HepG2 (cell line): ENCODE results near the gene SCUBE1.

Experiments
- MAF1 ChIP-seq: sonication (generic); formaldehyde crosslinking; IDR thresholded peaks from 2 replicates; pipeline ENCODE4 v1.5.0; 2020; ENCODE audit warnings: missing genetic modification reagents, borderline replicate concordance
- NR2C2 ChIP-seq: sonication (generic); formaldehyde crosslinking; IDR thresholded peaks from 2 replicates; pipeline ENCODE4 v1.4.0; 2020; ENCODE audit warnings: missing genetic modification reagents, mild to moderate bottlenecking, moderate library complexity, borderline replicate concordance
- ZSCAN20 ChIP-seq: sonication (generic); formaldehyde crosslinking; IDR thresholded peaks from 2 replicates; pipeline ENCODE4 v1.4.0; 2020; ENCODE audit warnings: missing genetic modification reagents, mild to moderate bottlenecking, borderline replicate concordance
- TF ChIP-seq, protein P1 (sequence below): sonication (generic); formaldehyde crosslinking; IDR thresholded peaks from 2 replicates; pipeline ENCODE4 v1.5.0; 2020; ENCODE audit warnings: mild to moderate bottlenecking, missing genetic modification reagents, moderate library complexity

DNA sequence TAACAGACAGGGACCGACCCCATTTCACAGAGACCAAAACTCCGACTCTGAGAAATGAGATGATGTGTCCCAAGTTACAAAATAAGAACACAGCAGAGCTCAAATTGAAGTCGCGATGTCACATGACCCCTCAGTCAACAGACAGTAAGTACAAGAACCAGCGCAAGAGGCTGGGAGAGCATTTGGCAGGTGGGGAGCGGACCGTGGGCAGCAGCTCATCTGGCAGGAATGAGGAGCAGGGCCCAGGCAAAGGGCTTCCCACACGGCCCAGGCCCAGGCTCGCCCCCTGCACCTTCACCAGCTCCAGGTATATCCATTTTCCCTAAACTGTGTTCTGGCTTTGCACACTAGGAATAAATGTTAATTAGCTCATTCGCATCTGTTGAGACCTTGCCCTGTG is 34.3 kb downstream of the SCUBE1 start:
- no peak for TF ChIP-seq NR2C2 (CRISPR knock-in tag)
- TF ChIP-seq, protein P1, sequence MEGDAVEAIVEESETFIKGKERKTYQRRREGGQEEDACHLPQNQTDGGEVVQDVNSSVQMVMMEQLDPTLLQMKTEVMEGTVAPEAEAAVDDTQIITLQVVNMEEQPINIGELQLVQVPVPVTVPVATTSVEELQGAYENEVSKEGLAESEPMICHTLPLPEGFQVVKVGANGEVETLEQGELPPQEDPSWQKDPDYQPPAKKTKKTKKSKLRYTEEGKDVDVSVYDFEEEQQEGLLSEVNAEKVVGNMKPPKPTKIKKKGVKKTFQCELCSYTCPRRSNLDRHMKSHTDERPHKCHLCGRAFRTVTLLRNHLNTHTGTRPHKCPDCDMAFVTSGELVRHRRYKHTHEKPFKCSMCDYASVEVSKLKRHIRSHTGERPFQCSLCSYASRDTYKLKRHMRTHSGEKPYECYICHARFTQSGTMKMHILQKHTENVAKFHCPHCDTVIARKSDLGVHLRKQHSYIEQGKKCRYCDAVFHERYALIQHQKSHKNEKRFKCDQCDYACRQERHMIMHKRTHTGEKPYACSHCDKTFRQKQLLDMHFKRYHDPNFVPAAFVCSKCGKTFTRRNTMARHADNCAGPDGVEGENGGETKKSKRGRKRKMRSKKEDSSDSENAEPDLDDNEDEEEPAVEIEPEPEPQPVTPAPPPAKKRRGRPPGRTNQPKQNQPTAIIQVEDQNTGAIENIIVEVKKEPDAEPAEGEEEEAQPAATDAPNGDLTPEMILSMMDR (CRISPR knock-in tag): no peak
- TF ChIP-seq MAF1 (CRISPR knock-in tag): no peak
- TF ChIP-seq ZSCAN20 (CRISPR knock-in tag): no peak
